ENCODE data around the gene KNTC1.

GRCh38 chr12:122533856-122534255, 6.8 kb downstream of the KNTC1 start:
- TF ChIP-seq CTCF (conservative IDR thresholded peaks at IDR 0.05; ENCODE audit: low read depth, low read length) (no peak), EZH2 (IDR thresholded peaks at IDR 0.05; ENCODE audit: borderline replicate concordance, low read depth, low read length, poor library complexity, severe bottlenecking) (no peak)
